Neural cell (in vitro differentiated cells): Measurements from ENCODE around the gene TMSB15A. TPM values are rescaled to one million over a fixed set of nuclear protein-coding genes. Genes with fewer than 3 reads are reported as not detected.
"Not testable (repeated sequence)": the region's sequence is repeated elsewhere in the genome, so short reads cannot be mapped to it uniquely, and the experiment has no call there.

Source experiments
- H2AFZ ChIP-seq: fragments of 200-600, 300-800 bp; sonication (generic), shearing (Covaris generic); 2 replicates; pipeline ENCODE4 v1.6.0; 2014; ENCODE audit warnings: low read depth, mild to moderate bottlenecking, antibody characterized with exemption, low read length, moderate library complexity
- H3F3A ChIP-seq: fragments of 200-600 bp; shearing (Covaris generic); 2 replicates; pipeline ENCODE4 v1.6.1; 2016; ENCODE audit warnings: mild to moderate bottlenecking, moderate library complexity, mixed read lengths, antibody characterized with exemption, low read length; ENCODE audit not compliant: insufficient read depth, poor library complexity, severe bottlenecking
- H3K27ac ChIP-seq: fragments of 200-600, 300-800 bp; sonication (generic), shearing (Covaris generic); 2 replicates; pipeline ENCODE4 v1.5.1; 2014; ENCODE audit warnings: mild to moderate bottlenecking, low read length, moderate library complexity
- H3K27me3 ChIP-seq: fragments of 300-800, 200-600 bp; sonication (generic), shearing (Covaris generic); 2 replicates; pipeline ENCODE4 v1.6.0; 2014; ENCODE audit warnings: mild to moderate bottlenecking, low read depth, low read length, moderate library complexity; ENCODE audit not compliant: insufficient read depth
- H3K36me3 ChIP-seq: fragments of 300-800, 200-600 bp; sonication (generic), shearing (Covaris generic); 2 replicates; pipeline ENCODE4 v1.5.1; 2014; ENCODE audit warnings: mild to moderate bottlenecking, antibody characterized with exemption, low read length, moderate library complexity; ENCODE audit not compliant: insufficient read depth
- H3K4me2 ChIP-seq: fragments of 300-800, 200-600 bp; sonication (generic), shearing (Covaris generic); 2 replicates; pipeline ENCODE4 v1.6.0; 2014; ENCODE audit warnings: mild to moderate bottlenecking, low read length
- H3K4me3 ChIP-seq: fragments of 300-800, 200-600 bp; sonication (generic), shearing (Covaris generic); 2 replicates; pipeline ENCODE4 v1.5.1; 2014; ENCODE audit warnings: mild to moderate bottlenecking, low read length, moderate library complexity
- H3K79me2 ChIP-seq: fragments of 200-600 bp; shearing (Covaris generic); replicated peaks from 2 replicates; pipeline ENCODE4 v1.6.0; 2014; ENCODE audit warnings: mild to moderate bottlenecking, low read length, moderate library complexity; ENCODE audit not compliant: insufficient read depth
- H3K9ac ChIP-seq: fragments of 300-800, 200-600 bp; sonication (generic), shearing (Covaris generic); 2 replicates; pipeline ENCODE4 v1.6.1; 2016; ENCODE audit warnings: mild to moderate bottlenecking, low read length, mixed read lengths
- H3K9me2 ChIP-seq: fragments of 200-600 bp; shearing (Covaris generic); 2 replicates; pipeline ENCODE4 v1.6.1; 2016; ENCODE audit warnings: mild to moderate bottlenecking, low read length, mixed read lengths; ENCODE audit not compliant: insufficient read depth
- H3K9me3 ChIP-seq: fragments of 200-600, 300-800 bp; sonication (generic), shearing (Covaris generic); 2 replicates; pipeline ENCODE4 v1.6.1; 2016; ENCODE audit warnings: mild to moderate bottlenecking, mixed run types, low read length, moderate library complexity, mixed read lengths
- H4K20me1 ChIP-seq: fragments of 200-600 bp; shearing (Covaris generic); 2 replicates; pipeline ENCODE4 v1.6.1; 2016; ENCODE audit warnings: mild to moderate bottlenecking, mixed run types; ENCODE audit not compliant: insufficient read depth
- CTCF ChIP-seq: fragments of 450-650 bp; IDR thresholded peaks from 2 replicates; pipeline ENCODE4 v1.5.1; 2014; ENCODE audit warnings: antibody characterized with exemption, mild to moderate bottlenecking, moderate library complexity; ENCODE audit not compliant: poor library complexity, severe bottlenecking
- EP300 ChIP-seq: fragments of 450-650 bp; conservative IDR thresholded peaks from 2 replicates; pipeline ENCODE4 v1.6.1; 2014; ENCODE audit warnings: antibody characterized with exemption, mild to moderate bottlenecking, moderate library complexity; ENCODE audit not compliant: poor library complexity, severe bottlenecking
- EZH2 ChIP-seq: fragments of 200-600, 300-800 bp; shearing (Covaris generic), sonication (generic); IDR thresholded peaks from 2 replicates; pipeline ENCODE4 v1.6.1; 2014; ENCODE audit warnings: antibody characterized with exemption, low read length, borderline replicate concordance, mild to moderate bottlenecking; ENCODE audit not compliant: insufficient read depth, poor library complexity, severe bottlenecking
- MXI1 ChIP-seq: fragments of 450-650 bp; conservative IDR thresholded peaks from 2 replicates; pipeline ENCODE4 v1.6.1; 2014; ENCODE audit warnings: antibody characterized with exemption, mild to moderate bottlenecking; ENCODE audit not compliant: poor library complexity, severe bottlenecking
- POLR2AphosphoS5 ChIP-seq: IDR thresholded peaks from 2 replicates; pipeline ENCODE4 v1.6.1; 2012
- RAD21 ChIP-seq: fragments of 450-650 bp; conservative IDR thresholded peaks from 2 replicates; pipeline ENCODE4 v1.6.1; 2014; ENCODE audit warnings: antibody characterized with exemption, mild to moderate bottlenecking, moderate library complexity
- REST ChIP-seq: IDR thresholded peaks from 2 replicates; pipeline ENCODE4 v1.6.1; 2012; ENCODE audit warnings: borderline replicate concordance
- SMC3 ChIP-seq: fragments of 450-650 bp; conservative IDR thresholded peaks from 2 replicates; pipeline ENCODE4 v1.6.1; 2014; ENCODE audit warnings: antibody characterized with exemption, mild to moderate bottlenecking, moderate library complexity; ENCODE audit not compliant: poor library complexity
- TAF1 ChIP-seq: IDR thresholded peaks from 2 replicates; pipeline ENCODE4 v1.6.1; 2012; ENCODE audit warnings: low read depth
- polyA plus RNA-seq: library from polyadenylated mRNA; depleted of rRNA; stranded (reverse); fragments of >200 nt; gene quantifications from 2 replicates; pipeline ENCODE4 v1.2.3, GENCODE V29; 2014

TMSB15A gene
- polyA plus RNA-seq, 1 donor from 2014 or later: 1,269 TPM

- H3K36me3 ChIP-seq: no peaks in the 10 kb centered on the region
- H3K79me2 ChIP-seq: no peaks in the 10 kb centered on the region
- no peaks in the 10 kb centered on the region for H3F3A ChIP-seq
- no peak overlapping the region for H3K27ac ChIP-seq
- no peaks in the 10 kb centered on the region for H3K27me3 ChIP-seq
- H3K9me3 ChIP-seq: no peaks in the 10 kb centered on the region
- no peak overlapping the region for H2AFZ ChIP-seq
- TF ChIP-seq EP300 (no peak), REST (no peak), CTCF (no peak), TAF1 (no peak), POLR2AphosphoS5 (no peak), EZH2 (no peak), SMC3 (no peak), RAD21 (no peak), MXI1 (no peak)
- no peak overlapping the region for H3K4me3 ChIP-seq
- H4K20me1 ChIP-seq: no peaks in the 10 kb centered on the region
- no peak overlapping the region for H3K9ac ChIP-seq
- H3K4me2 ChIP-seq: no peak overlapping the region
- no peaks in the 10 kb centered on the region for H3K9me2 ChIP-seq
Measured at GRCh38 chrX:102548231-102548630, 31.7 kb upstream of the TMSB15A start.

GRCh38 chrX:102546828-102547493, 30.4 kb upstream of the TMSB15A start:
- no peaks in the 10 kb centered on the region for H3K36me3 ChIP-seq
- no peaks in the 10 kb centered on the region for H3K27me3 ChIP-seq
- H3K4me2 ChIP-seq: no peak overlapping the region
- no peaks in the 10 kb centered on the region for H3K9me3 ChIP-seq
- no peaks in the 10 kb centered on the region for H3K79me2 ChIP-seq
- no peak overlapping the region for H2AFZ ChIP-seq
- TF ChIP-seq SMC3: no peak
- no peak for TF ChIP-seq EZH2
- no peak for TF ChIP-seq TAF1
- no peak for TF ChIP-seq EP300
- no peak for TF ChIP-seq RAD21
- no peak for TF ChIP-seq CTCF
- no peak for TF ChIP-seq MXI1
- no peak for TF ChIP-seq POLR2AphosphoS5
- TF ChIP-seq REST: no peak
- no peak overlapping the region for H3K27ac ChIP-seq
- no peaks in the 10 kb centered on the region for H3F3A ChIP-seq
- no peak overlapping the region for H3K4me3 ChIP-seq
- H3K9ac ChIP-seq: no peak overlapping the region
- H3K9me2 ChIP-seq: no peaks in the 10 kb centered on the region
- H4K20me1 ChIP-seq: no peaks in the 10 kb centered on the region

- H3K36me3 ChIP-seq, H3K27me3 ChIP-seq, H3K4me2 ChIP-seq, H3F3A ChIP-seq, H3K27ac ChIP-seq, H4K20me1 ChIP-seq, H2AFZ ChIP-seq, H3K4me3 ChIP-seq, H3K9ac ChIP-seq, H3K9me3 ChIP-seq, H3K9me2 ChIP-seq, H3K79me2 ChIP-seq: not testable (repeated sequence)
Measured at GRCh38 chrX:102546175-102546574, 29.6 kb upstream of the TMSB15A start.
